BJ (cell line): ENCODE results near the gene DCANP1. TPM values are rescaled to one million over a fixed set of nuclear protein-coding genes. Genes with fewer than 3 reads are reported as not detected.

ENCODE experiments used
- CTCF ChIA-PET: fragments of 350-600 bp; formaldehyde crosslinking; extraction: SDS; loops from one replicate; lab custom pipeline; 2021; ENCODE audit warnings: antibody characterized with exemption, inconsistent platforms; lab: Yijun Ruan, JAX
- POLR2A ChIA-PET: fragments of 300-600 bp; sonication (Branson Sonifier 250); formaldehyde crosslinking; extraction: SDS; loops from one replicate; lab custom pipeline; 2021; ENCODE audit warnings: antibody characterized with exemption; lab: Charles Lee
- DNase-seq: peaks from one replicate; pipeline ENCODE4 v3.0.0-alpha.2; 2011; ENCODE audit warnings: low read depth
- H3K27me3 ChIP-seq: 2 replicates; pipeline ENCODE4 v1.6.0; 2011; ENCODE audit warnings: low read length; ENCODE audit not compliant: control insufficient read depth, insufficient read depth
- H3K36me3 ChIP-seq: 2 replicates; pipeline ENCODE4 v1.5.1; 2011; ENCODE audit warnings: low read length; ENCODE audit not compliant: control insufficient read depth, insufficient read depth
- H3K4me3 ChIP-seq: 2 replicates; pipeline ENCODE4 v1.5.1; 2011; ENCODE audit warnings: low read depth, mild to moderate bottlenecking, control low read depth, low read length
- polyA plus RNA-seq: library from polyadenylated mRNA; depleted of rRNA; stranded (reverse); fragments of >200 nt; gene quantifications from 2 replicates; pipeline ENCODE4 v1.2.3, GENCODE V29; 2011
- TF ChIP-seq, protein P1 (sequence below): IDR thresholded peaks from 2 replicates; pipeline ENCODE4 v1.5.1; 2011; ENCODE audit warnings: low read depth, mild to moderate bottlenecking, control low read depth, inconsistent platforms, low read length, moderate library complexity; ENCODE audit not compliant: insufficient read depth

DCANP1 gene
- polyA plus RNA-seq, 1 experiment = not detected

DNA sequence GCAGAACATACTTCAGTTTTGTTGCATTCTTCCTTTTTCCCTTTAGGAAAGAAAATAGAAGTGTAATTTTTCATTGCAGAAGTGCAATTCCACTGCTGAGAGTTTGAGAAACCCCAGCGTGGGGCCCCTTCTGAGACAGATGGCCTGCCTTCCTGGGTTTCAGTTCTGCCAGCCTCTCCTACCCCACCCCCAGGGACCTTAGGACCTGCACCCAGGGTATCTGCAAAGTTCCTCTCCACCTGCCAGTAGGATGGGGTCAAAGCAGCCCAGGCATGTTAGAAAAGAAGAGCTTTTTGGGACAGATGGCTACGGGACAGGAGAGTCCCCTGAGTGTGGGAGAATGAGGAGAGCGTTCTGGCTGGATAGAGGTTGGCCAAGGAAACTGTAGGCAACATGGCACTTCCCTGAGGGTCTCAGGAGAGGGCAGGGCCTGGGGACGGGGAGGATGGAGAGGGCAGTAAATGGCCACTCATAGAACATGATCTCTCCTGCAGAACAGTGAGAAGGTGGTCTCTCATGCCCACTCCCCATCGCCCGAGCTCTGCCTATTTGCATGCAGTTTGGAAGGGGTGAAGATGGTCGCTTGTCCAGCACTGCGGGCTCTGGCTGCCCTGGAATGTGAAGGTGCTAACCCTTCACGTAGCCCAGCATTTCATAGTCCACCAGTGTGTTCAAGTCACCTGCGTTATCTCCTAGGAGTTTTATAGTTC lies 5.3 kb upstream of the DCANP1 start, which contains the start of gene TIFAB:
TIFAB (minus strand) TSS at position 31 of the 710 bp plus-strand sequence. CDS start 2,412 bp downstream, outside the sequence.
- TF ChIP-seq, protein P1, sequence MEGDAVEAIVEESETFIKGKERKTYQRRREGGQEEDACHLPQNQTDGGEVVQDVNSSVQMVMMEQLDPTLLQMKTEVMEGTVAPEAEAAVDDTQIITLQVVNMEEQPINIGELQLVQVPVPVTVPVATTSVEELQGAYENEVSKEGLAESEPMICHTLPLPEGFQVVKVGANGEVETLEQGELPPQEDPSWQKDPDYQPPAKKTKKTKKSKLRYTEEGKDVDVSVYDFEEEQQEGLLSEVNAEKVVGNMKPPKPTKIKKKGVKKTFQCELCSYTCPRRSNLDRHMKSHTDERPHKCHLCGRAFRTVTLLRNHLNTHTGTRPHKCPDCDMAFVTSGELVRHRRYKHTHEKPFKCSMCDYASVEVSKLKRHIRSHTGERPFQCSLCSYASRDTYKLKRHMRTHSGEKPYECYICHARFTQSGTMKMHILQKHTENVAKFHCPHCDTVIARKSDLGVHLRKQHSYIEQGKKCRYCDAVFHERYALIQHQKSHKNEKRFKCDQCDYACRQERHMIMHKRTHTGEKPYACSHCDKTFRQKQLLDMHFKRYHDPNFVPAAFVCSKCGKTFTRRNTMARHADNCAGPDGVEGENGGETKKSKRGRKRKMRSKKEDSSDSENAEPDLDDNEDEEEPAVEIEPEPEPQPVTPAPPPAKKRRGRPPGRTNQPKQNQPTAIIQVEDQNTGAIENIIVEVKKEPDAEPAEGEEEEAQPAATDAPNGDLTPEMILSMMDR = no peak
- Histone ChIP-seq H3K36me3 (no peaks in the 10 kb centered on the region), H3K27me3 (no peaks in the 10 kb centered on the region; the same call in none of the 2 replicates), H3K4me3 (no peak within 1 kb of the TSS)
- ChIA-PET CTCF (interaction anchor here (26.3 kb wide), 1 partner anchor 110 kb away, joined by 1147 read pairs; the partner anchor contains the start of gene CXCL14), POLR2A (no interaction called here)
- DNase-seq = no peak

GRCh38 chr5:135451581-135452320 lies 4.6 kb upstream of the DCANP1 start:
- no peak overlapping the region for H3K4me3 ChIP-seq
- no peaks in the 10 kb centered on the region for H3K36me3 ChIP-seq
- POLR2A ChIA-PET = no interaction called here
- CTCF ChIA-PET = interaction anchor here (0.8 to 26.3 kb wide), 2 partner anchors 14 to 111 kb away, joined by 4 to 1147 read pairs; partner anchors contain the start of gene CXCL14
- H3K27me3 ChIP-seq = no peaks in the 10 kb centered on the region; the same call in none of the 2 replicates
- DNase-seq = no peak
- TF ChIP-seq, protein P1 = no peak

- no peak for DNase-seq
- POLR2A ChIA-PET = no interaction called here
- Histone ChIP-seq H3K4me3 (no peak overlapping the region), H3K36me3 (no peaks in the 10 kb centered on the region), H3K27me3 (no peaks in the 10 kb centered on the region; the same call in none of the 2 replicates)
- CTCF ChIA-PET = interaction anchor here (0.7 kb wide), 1 partner anchor 11 kb away, joined by 3 read pairs; no protein-coding TSS in a partner anchor
- TF ChIP-seq, protein P1 = no peak
Measured at GRCh38 chr5:135450952-135451351, 3.8 kb upstream of the DCANP1 start.

DNA sequence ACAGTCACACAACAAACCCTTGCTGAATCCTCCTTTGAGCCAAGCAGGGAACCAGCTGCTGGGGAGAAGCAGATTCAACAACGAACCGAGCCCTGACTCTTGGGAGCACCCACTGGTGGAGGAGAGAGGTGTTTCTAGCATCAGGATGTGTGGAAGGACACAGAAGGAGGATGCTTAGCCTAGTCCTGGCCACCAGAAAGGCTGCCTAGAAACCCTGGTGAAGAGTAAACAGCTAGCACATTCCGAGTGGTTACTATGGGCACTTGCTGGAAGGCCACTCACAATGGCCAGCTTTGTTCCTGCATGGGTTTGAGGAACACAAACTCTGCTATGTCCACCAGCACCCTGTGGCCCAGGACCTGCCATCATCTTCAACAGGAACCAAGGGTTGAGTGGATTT lies 3.2 kb upstream of the DCANP1 start:
- Histone ChIP-seq H3K4me3 (no peak overlapping the region), H3K27me3 (no peaks in the 10 kb centered on the region; the same call in none of the 2 replicates), H3K36me3 (no peaks in the 10 kb centered on the region)
- no peak for DNase-seq
- TF ChIP-seq, protein P1 = no peak
- ChIA-PET CTCF (interaction anchor here (0.7 to 2.4 kb wide), 3 partner anchors 12 to 68 kb away, joined by 3 to 7 read pairs (median 3); no protein-coding TSS in a partner anchor), POLR2A (no interaction called here)

DNA sequence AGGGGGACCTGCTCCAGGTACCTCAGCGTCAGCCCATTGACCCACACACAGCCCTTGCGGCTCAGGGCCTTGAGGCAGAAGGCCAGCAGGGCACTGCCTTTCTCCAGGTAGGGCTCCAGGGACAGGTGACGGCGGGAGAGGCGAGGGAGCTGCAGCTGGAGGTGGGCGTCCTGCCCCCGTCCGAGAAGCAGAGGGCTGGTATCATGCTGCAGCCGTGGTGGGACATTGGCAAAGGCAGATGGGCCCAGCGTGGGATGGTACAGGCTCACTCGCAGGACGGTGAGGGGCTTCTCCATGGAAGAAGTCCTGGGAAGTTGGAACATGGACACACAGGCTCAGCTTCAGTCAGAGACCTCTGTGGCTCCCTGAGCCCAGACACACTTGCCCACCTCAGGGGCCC lies 2.5 kb upstream of the DCANP1 start:
- POLR2A ChIA-PET = no interaction called here
- H3K4me3 ChIP-seq = no peak overlapping the region
- no peaks in the 10 kb centered on the region; the same call in none of the 2 replicates for H3K27me3 ChIP-seq
- CTCF ChIA-PET = interaction anchor here (0.9 to 2.4 kb wide), 3 partner anchors 8 to 68 kb away, joined by 3 to 7 read pairs (median 3); no protein-coding TSS in a partner anchor
- H3K36me3 ChIP-seq = no peaks in the 10 kb centered on the region
- TF ChIP-seq, protein P1 = no peak
- DNase-seq = no peak
